ENCODE measurements around the gene COL15A1.

COL15A1 gene

DNA sequence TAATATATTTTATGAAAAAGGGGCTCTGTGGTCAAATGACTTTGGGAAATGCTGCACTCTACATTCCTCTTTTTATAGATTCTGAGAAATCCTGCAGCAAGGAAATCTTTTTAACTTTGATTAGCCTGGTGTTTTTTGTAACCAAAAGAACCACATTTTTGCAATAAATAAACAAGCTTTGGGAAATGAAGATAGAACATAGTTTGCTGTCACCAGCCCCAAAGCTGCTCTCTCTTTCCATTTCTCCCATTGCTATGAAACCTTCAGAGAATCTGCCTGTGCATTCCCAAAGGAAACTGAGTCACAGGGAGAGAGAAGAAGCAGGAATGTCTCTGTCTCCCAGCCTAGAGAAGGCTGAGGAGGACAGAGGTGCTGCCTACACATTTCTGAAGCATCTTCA lies 59.0 kb downstream of the COL15A1 start:
- no peaks in the 10 kb centered on the region for H3K27me3 ChIP-seq (ENCODE audit: insufficient read depth, poor library complexity, severe bottlenecking)
- no peak for DNase-seq (ENCODE audit: low read depth in 1 of 2, low spot score in 1 of 2)
- no peak overlapping the region for H3K27ac ChIP-seq (replicated peaks)
- H3K4me3 ChIP-seq (replicated peaks; ENCODE audit: insufficient read depth, low read length) = no peak overlapping the region
- TF ChIP-seq SPI1 (IDR thresholded peaks at IDR 0.05; ENCODE audit: borderline replicate concordance, low read depth) = no peak
- TF ChIP-seq GABPA (IDR thresholded peaks at IDR 0.05; ENCODE audit: low read depth) = no peak
- TF ChIP-seq, protein P1, sequence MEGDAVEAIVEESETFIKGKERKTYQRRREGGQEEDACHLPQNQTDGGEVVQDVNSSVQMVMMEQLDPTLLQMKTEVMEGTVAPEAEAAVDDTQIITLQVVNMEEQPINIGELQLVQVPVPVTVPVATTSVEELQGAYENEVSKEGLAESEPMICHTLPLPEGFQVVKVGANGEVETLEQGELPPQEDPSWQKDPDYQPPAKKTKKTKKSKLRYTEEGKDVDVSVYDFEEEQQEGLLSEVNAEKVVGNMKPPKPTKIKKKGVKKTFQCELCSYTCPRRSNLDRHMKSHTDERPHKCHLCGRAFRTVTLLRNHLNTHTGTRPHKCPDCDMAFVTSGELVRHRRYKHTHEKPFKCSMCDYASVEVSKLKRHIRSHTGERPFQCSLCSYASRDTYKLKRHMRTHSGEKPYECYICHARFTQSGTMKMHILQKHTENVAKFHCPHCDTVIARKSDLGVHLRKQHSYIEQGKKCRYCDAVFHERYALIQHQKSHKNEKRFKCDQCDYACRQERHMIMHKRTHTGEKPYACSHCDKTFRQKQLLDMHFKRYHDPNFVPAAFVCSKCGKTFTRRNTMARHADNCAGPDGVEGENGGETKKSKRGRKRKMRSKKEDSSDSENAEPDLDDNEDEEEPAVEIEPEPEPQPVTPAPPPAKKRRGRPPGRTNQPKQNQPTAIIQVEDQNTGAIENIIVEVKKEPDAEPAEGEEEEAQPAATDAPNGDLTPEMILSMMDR (IDR thresholded peaks at IDR 0.05; ENCODE audit: insufficient read depth, low read length) = no peak

DNA sequence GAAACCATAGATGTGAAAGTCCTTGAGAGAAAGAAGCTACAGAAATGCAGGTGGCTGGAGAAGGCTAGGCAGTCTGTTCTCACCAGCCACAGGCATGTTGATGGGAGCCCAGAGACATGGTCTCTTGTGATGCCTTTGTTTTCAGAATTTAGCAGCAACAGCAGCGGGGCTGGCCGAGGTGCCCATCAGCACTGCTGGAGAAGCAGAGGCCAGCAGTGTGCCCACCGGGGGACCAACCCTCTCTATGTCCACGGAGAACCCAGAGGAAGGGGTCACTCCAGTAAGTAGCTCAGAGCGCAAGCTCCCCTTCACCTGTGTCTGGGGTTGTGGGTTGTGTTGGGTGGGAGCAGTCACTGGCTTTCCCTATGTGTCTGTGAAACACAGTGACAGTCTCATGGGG lies 59.6 kb downstream of the COL15A1 start:
- DNase-seq (ENCODE audit: low read depth in 1 of 2, low spot score in 1 of 2) = no peak
- Histone ChIP-seq H3K27ac (replicated peaks) (no peak overlapping the region), H3K4me3 (replicated peaks; ENCODE audit: insufficient read depth, low read length) (no peak overlapping the region), H3K27me3 (ENCODE audit: insufficient read depth, poor library complexity, severe bottlenecking) (no peaks in the 10 kb centered on the region)
- TF ChIP-seq, protein P1 (IDR thresholded peaks at IDR 0.05; ENCODE audit: insufficient read depth, low read length) = no peak

DNA sequence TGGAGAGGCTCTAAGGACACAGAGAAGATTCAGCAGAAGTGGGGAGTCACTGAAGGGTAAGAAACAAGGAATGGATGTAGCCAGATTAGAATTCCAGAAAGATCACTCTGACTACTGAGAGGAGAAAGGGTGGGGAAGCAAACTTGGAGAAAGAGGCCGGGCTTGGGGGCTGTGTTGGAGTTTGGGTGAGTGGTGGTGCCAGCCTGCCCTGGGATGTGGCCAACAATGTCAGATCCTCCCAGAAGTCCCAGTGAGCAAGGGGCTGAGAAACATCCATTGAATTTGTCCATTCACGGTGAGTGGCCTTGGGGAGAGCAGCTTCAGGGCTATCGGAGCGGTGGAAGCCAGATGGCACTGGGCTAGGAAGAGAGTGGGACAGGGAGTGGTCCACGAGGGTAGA lies 60.4 kb downstream of the COL15A1 start:
- no peak for DNase-seq (ENCODE audit: low read depth in 1 of 2, low spot score in 1 of 2)
- Histone ChIP-seq H3K27ac (replicated peaks) (no peak overlapping the region), H3K4me3 (replicated peaks; ENCODE audit: insufficient read depth, low read length) (no peak overlapping the region), H3K27me3 (ENCODE audit: insufficient read depth, poor library complexity, severe bottlenecking) (no peaks in the 10 kb centered on the region)
- TF ChIP-seq SPI1 (IDR thresholded peaks at IDR 0.05; ENCODE audit: borderline replicate concordance, low read depth) = no peak
- TF ChIP-seq, protein P2, sequence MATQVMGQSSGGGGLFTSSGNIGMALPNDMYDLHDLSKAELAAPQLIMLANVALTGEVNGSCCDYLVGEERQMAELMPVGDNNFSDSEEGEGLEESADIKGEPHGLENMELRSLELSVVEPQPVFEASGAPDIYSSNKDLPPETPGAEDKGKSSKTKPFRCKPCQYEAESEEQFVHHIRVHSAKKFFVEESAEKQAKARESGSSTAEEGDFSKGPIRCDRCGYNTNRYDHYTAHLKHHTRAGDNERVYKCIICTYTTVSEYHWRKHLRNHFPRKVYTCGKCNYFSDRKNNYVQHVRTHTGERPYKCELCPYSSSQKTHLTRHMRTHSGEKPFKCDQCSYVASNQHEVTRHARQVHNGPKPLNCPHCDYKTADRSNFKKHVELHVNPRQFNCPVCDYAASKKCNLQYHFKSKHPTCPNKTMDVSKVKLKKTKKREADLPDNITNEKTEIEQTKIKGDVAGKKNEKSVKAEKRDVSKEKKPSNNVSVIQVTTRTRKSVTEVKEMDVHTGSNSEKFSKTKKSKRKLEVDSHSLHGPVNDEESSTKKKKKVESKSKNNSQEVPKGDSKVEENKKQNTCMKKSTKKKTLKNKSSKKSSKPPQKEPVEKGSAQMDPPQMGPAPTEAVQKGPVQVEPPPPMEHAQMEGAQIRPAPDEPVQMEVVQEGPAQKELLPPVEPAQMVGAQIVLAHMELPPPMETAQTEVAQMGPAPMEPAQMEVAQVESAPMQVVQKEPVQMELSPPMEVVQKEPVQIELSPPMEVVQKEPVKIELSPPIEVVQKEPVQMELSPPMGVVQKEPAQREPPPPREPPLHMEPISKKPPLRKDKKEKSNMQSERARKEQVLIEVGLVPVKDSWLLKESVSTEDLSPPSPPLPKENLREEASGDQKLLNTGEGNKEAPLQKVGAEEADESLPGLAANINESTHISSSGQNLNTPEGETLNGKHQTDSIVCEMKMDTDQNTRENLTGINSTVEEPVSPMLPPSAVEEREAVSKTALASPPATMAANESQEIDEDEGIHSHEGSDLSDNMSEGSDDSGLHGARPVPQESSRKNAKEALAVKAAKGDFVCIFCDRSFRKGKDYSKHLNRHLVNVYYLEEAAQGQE (IDR thresholded peaks at IDR 0.05; ENCODE audit: insufficient replicate concordance, low read depth) = no peak
- TF ChIP-seq, protein P1 (IDR thresholded peaks at IDR 0.05; ENCODE audit: insufficient read depth, low read length) = no peak
- no peak for TF ChIP-seq GABPA (IDR thresholded peaks at IDR 0.05; ENCODE audit: low read depth)
- TF ChIP-seq POLR2AphosphoS5 (IDR thresholded peaks at IDR 0.05; ENCODE audit: low read depth) = no peak

DNA sequence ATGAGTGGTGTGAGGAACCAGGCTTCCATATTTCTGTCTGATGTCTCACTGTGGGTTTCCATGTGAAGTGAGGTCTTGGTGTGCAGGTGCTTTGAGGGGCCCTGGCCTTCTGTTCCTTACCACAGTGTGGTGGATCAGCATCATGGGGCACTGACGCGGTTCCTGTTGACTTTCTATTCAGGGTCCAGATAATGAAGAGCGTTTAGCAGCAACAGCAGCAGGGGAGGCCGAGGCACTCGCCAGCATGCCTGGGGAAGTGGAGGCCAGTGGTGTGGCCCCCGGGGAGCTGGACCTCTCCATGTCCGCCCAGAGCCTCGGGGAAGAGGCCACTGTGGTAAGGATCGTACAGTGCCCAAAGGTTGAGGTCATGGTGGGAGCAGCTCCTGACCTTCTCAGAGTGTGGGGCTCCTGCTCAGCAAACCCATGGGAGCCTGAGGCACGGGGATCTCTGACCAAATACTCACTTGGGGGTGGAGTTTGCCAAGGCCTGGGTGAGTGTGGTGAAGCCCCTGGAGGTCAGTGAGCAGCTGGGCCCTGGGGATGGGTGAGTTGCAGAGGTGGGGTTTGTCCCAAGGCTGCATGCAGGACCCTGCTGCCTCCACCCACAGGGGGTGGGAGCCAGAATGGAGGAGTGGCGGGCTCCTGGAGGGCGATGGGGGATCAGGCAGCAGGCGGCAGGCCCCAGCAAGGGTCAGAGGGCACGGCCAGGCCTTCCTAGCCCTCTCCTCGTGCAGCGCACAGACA lies 61.2 kb downstream of the COL15A1 start:
- no peaks in the 10 kb centered on the region for H3K27me3 ChIP-seq (ENCODE audit: insufficient read depth, poor library complexity, severe bottlenecking)
- no peak for TF ChIP-seq POLR2AphosphoS5 (IDR thresholded peaks at IDR 0.05; ENCODE audit: low read depth)
- no peak for TF ChIP-seq SPI1 (IDR thresholded peaks at IDR 0.05; ENCODE audit: borderline replicate concordance, low read depth)
- TF ChIP-seq, protein P2 (IDR thresholded peaks at IDR 0.05; ENCODE audit: insufficient replicate concordance, low read depth) = no peak
- TF ChIP-seq, protein P1 (IDR thresholded peaks at IDR 0.05; ENCODE audit: insufficient read depth, low read length) = no peak
- TF ChIP-seq GABPA (IDR thresholded peaks at IDR 0.05; ENCODE audit: low read depth) = no peak
- DNase-seq (ENCODE audit: low read depth in 1 of 2, low spot score in 1 of 2) = no peak
- H3K4me3 ChIP-seq (replicated peaks; ENCODE audit: insufficient read depth, low read length) = no peak overlapping the region
- no peak overlapping the region for H3K27ac ChIP-seq (replicated peaks)
